Right lobe of liver (tissue), 6 donors: ENCODE data around the gene CCDC149. TPM values are rescaled to one million over a fixed set of nuclear protein-coding genes. Genes with fewer than 3 reads are reported as not detected.

Source experiments
- ATAC-seq, 4 donors: fragments of 200-7000 bp; cut with Tn5 transposase; one replicate each; pipeline ENCODE4 v1.9.1; 2020; ENCODE audit warnings: mild to moderate bottlenecking in 4 of 4, moderate library complexity in 4 of 4
- DNase-seq, 3 donors: peaks; one replicate each; pipeline ENCODE4 v3.0.0-alpha.2; 2020
- H3K27ac ChIP-seq, 3 donors: fragments of 200-600 bp; one replicate each; pipeline ENCODE4 v1.8.0; 2022
- H3K27me3 ChIP-seq, 2 donors: fragments of 200-600 bp; one replicate each; pipeline ENCODE4 v1.8.0; 2022
- H3K36me3 ChIP-seq, 4 donors: fragments of 200-600 bp; sonication (generic) in 1 of 4; one replicate each; pipeline versions ENCODE4 v1.5.1 to v1.8.0; 2017 to 2022; ENCODE audit warnings: control low read depth in 1 of 4
- H3K4me1 ChIP-seq, 4 donors: fragments of 200-600 bp; sonication (generic) in 1 of 4; one replicate each; pipeline versions ENCODE4 v1.5.1 to v1.8.0; 2017 to 2022; ENCODE audit warnings: control low read depth in 1 of 4
- H3K4me3 ChIP-seq, 3 donors: fragments of 200-600 bp; one replicate each; pipeline ENCODE4 v1.8.0; 2022
- H3K9me3 ChIP-seq, 4 donors: fragments of 200-600 bp; sonication (generic) in 1 of 4; one replicate each; pipeline versions ENCODE4 v1.5.1 to v1.8.0; 2017 to 2022; ENCODE audit warnings: control low read depth in 1 of 4
- POLR2A ChIP-seq: fragments of 450-650 bp; IDR thresholded peaks from one replicate; pipeline ENCODE4 v1.6.1; 2017; ENCODE audit warnings: antibody characterized with exemption, mild to moderate bottlenecking
- WGBS: methylation state at CpG from one replicate; pipeline ENCODE4 v1.1.6; 2018; ENCODE audit warnings: low coverage, low lambda C conversion rate; ENCODE audit not compliant: insufficient coverage; ENCODE audit errors: missing lambda C conversion rate; 5-methylcytosine and 5-hydroxymethylcytosine counted together
- intact Hi-C, 2 donors: fragments of 100-400 bp; cut with DNase I; formaldehyde crosslinking; loops; one replicate each; pipeline versions ENCODE4 v1.11.2 to v1.14.1; 2022
- total RNA-seq, 6 experiments: library from RNA; depleted of rRNA in 2 of 6; stranded (reverse); fragments of >200 nt in 2 of 6; fragmentation: NEBNext Ultra II Directional in 3 of 6; extraction: Animal tissue kit (Norgen Biotek cat#: 25700) in 3 of 6; gene quantifications; one replicate each; pipeline versions ENCODE4 v1.1.0 to v1.2.4, GENCODE V29; 2016 to 2023
- TF ChIP-seq, protein P1 (sequence below), 4 donors: fragments of 200-600 bp in 3 of 4; fragments of 450-650 bp in 1 of 4; IDR thresholded peaks; one replicate each; pipeline versions ENCODE4 v1.5.1 to v1.8.0; 2016 to 2022; ENCODE audit warnings: antibody characterized with exemption in 4 of 4, mild to moderate bottlenecking in 2 of 4
- donor health status: DM: no; HTN: yes; CAD: no.
- donor health status: DM: no; HTN: no; CAD: no.
- donor health status: DM: no; HTN: no; CAD: no.
- donor health status: DM: no; HTN: yes; CAD: no.
- donor health status: DM: no; HTN: yes; CAD: no.

Gene CCDC149
- total RNA-seq, 6 experiments from 2014 or later: 3.9 to 8.0 (median 5.2) TPM

DNA sequence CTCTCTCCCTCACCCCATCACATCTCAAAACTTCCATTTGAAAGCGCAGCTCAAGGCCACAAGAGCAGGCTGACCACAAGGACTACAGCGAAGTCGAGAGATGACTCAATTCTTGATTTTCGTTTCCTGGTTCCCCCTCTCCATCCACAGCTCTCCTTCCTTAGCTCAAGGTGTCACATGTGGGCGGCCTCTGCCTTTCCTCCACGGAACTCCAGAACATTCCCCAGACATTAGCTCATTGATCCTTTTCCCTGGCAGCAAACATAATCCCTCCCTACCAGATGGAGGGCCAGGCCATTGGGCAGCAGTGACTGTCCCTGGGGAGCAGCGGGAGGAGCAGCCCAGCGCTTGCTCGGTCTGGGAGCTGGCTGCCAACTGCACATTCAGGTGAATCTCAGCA lies 56.3 kb downstream of the CCDC149 start:
- WGBS: 88% methylated on average over 8 of the region's 9 CpGs
- ATAC-seq: no peak
- Histone ChIP-seq H3K36me3 (no peaks in the 10 kb centered on the region), H3K27me3 (no peaks in the 10 kb centered on the region), H3K27ac (no peak overlapping the region), H3K9me3 (no peaks in the 10 kb centered on the region), H3K4me3 (no peak overlapping the region), H3K4me1 (no peaks in the 10 kb centered on the region)
- intact Hi-C loops: no loop called here
- TF ChIP-seq, protein P1, sequence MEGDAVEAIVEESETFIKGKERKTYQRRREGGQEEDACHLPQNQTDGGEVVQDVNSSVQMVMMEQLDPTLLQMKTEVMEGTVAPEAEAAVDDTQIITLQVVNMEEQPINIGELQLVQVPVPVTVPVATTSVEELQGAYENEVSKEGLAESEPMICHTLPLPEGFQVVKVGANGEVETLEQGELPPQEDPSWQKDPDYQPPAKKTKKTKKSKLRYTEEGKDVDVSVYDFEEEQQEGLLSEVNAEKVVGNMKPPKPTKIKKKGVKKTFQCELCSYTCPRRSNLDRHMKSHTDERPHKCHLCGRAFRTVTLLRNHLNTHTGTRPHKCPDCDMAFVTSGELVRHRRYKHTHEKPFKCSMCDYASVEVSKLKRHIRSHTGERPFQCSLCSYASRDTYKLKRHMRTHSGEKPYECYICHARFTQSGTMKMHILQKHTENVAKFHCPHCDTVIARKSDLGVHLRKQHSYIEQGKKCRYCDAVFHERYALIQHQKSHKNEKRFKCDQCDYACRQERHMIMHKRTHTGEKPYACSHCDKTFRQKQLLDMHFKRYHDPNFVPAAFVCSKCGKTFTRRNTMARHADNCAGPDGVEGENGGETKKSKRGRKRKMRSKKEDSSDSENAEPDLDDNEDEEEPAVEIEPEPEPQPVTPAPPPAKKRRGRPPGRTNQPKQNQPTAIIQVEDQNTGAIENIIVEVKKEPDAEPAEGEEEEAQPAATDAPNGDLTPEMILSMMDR (IDR thresholded peaks at IDR 0.05): no peak
- TF ChIP-seq POLR2A: no peak
- no peak for DNase-seq

DNA sequence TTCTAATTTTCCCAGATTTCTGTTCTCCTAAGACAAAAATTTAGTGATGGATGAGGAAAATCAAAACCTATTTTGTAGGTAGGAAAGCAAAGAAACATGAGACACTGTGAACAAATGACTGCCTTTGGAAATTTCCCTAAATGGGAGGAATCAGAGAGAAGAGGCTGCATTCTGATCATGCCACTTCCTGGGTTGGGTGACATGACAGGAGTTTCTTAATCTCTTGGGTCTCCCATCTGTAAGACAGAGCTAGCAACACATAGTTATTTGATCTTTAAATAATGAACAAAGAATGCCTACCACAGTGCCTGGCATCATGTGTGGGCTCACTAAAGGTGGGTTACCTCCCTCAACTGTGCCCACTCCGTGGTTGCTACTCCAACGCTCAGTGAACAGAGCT lies 57.1 kb downstream of the CCDC149 start:
- Histone ChIP-seq H3K4me3 (no peak overlapping the region), H3K36me3 (no peaks in the 10 kb centered on the region), H3K27me3 (no peaks in the 10 kb centered on the region), H3K27ac (no peak overlapping the region), H3K4me1 (no peaks in the 10 kb centered on the region), H3K9me3 (no peaks in the 10 kb centered on the region)
- DNase-seq (no peak), ATAC-seq (no peak)
- intact Hi-C loops: no loop called here
- TF ChIP-seq, protein P1 (IDR thresholded peaks at IDR 0.05): no peak
- TF ChIP-seq POLR2A: no peak
- 80% methylated on average over 1 of the region's 2 CpGs for WGBS

DNA sequence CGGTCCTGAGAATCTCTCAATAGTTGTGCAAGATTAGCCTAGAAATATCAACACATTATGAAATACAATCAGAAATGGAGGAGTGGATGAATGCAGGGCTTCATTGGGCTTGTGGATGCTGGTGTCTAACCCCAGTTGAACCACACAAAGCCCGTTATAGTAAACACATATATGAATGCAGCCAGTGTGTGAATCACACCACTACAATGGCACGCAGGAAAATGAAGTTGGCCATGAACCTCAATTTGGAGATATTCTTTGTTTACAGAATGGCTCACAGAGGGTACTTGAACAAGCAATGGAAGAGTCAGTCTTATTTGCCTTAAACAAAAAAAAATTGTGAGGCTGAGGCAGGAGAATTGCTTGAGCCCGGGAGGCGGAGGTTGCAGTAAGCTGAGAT lies 59.7 kb downstream of the CCDC149 start:
- Histone ChIP-seq H3K4me1 (no peaks in the 10 kb centered on the region), H3K9me3 (no peaks in the 10 kb centered on the region), H3K36me3 (no peaks in the 10 kb centered on the region), H3K27ac (no peak overlapping the region), H3K27me3 (no peaks in the 10 kb centered on the region), H3K4me3 (no peak overlapping the region)
- DNase-seq (no peak), ATAC-seq (no peak)
- TF ChIP-seq, protein P1 (IDR thresholded peaks at IDR 0.05): no peak
- no peak for TF ChIP-seq POLR2A
- WGBS: 94% methylated on average over 4 of the region's 5 CpGs
- intact Hi-C loops: no loop called here

DNA sequence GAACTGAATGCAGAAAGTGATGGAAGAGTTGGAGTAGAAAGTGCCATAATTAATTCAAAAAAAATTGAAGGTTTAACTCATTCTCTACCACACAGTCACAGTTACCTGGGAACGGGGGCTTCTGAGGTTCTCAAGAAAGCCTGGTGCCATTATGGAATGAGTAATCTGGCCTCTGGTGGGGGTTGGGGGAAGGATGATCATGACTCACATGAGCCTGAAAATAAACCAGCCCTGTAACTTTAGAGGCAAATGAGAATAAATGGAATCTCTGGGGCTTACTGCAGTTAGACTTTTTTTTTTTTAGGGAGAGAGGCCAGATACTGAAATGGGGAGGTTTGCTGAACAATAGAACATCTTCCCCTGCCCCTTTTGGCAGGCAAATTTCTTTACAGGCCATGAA lies 62.2 kb downstream of the CCDC149 start:
- intact Hi-C loops: no loop called here
- H3K4me1 ChIP-seq: no peaks in the 10 kb centered on the region
- DNase-seq: no peak
- no peaks in the 10 kb centered on the region for H3K27me3 ChIP-seq
- H3K9me3 ChIP-seq: no peaks in the 10 kb centered on the region
- H3K4me3 ChIP-seq: no peak overlapping the region
- H3K27ac ChIP-seq: no peak overlapping the region
- 78% methylated on average over 1 of the region's 1 CpG for WGBS
- no peak for TF ChIP-seq POLR2A
- TF ChIP-seq, protein P1 (IDR thresholded peaks at IDR 0.05): no peak
- no peaks in the 10 kb centered on the region for H3K36me3 ChIP-seq
- no peak for ATAC-seq

DNA sequence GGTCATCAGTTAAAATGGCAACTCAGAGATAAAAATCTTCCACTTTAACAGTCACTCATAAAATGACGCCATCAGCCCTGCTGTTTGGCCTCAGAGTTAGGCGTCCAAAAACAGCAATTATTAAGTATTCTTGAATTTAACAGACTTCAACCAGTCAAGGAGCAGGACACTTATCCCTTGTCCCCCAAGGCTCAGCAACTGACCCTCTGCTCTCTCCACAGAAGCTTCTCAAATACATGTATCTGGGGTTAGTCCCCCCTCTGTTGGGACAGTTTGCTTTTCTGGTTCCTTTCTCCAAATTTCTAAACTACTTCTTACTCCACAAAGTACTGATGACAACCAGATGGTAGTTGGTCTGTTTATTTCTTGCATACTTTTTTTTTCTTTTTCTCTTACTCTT lies 63.1 kb downstream of the CCDC149 start:
- TF ChIP-seq, protein P1 (IDR thresholded peaks at IDR 0.05): no peak
- TF ChIP-seq POLR2A: no peak
- 75% methylated on average over 2 of the region's 2 CpGs for WGBS
- Histone ChIP-seq H3K9me3 (no peaks in the 10 kb centered on the region), H3K36me3 (no peaks in the 10 kb centered on the region), H3K27ac (no peak overlapping the region), H3K27me3 (no peaks in the 10 kb centered on the region), H3K4me3 (no peak overlapping the region), H3K4me1 (no peaks in the 10 kb centered on the region)
- intact Hi-C loops: no loop called here
- DNase-seq (no peak), ATAC-seq (no peak)
